GM23338 (cell line): ENCODE results near the gene LYZL1.

Experiments
- EZH2 ChIP-seq: fragments of 200-600 bp; sonication (generic); IDR thresholded peaks from one replicate; pipeline ENCODE4 v1.8.0; 2017; ENCODE audit warnings: antibody characterized with exemption, mild to moderate bottlenecking, low read depth; ENCODE audit not compliant: unreplicated experiment
- EZH2phosphoT487 ChIP-seq: fragments of 200-600 bp; sonication (generic); IDR thresholded peaks from one replicate; pipeline ENCODE4 v1.8.1; 2018; ENCODE audit warnings: antibody characterized with exemption; ENCODE audit not compliant: unreplicated experiment
- POLR2AphosphoS5 ChIP-seq: IDR thresholded peaks from 2 replicates; pipeline ENCODE4 v1.6.1; 2016; ENCODE audit warnings: antibody characterized with exemption, low read depth
- ZNF114 ChIP-seq: fragments of 250-450 bp; sonication (Bioruptor Pico); IDR thresholded peaks from 2 replicates; pipeline ENCODE4 v1.5.0; 2020; ENCODE audit warnings: mild to moderate bottlenecking, moderate library complexity
- TF ChIP-seq, protein P1 (sequence below), 2 experiments: fragments of 200-600 bp in 1 of 2; sonication (generic) in 1 of 2; conservative IDR thresholded peaks; 2 replicates each; pipeline versions ENCODE4 v1.5.1 to v1.6.1; 2016 to 2017; ENCODE audit warnings: antibody characterized with exemption in 2 of 2, low read depth in 2 of 2, mild to moderate bottlenecking in 2 of 2, moderate library complexity in 1 of 2
- TF ChIP-seq, protein P2 (sequence below): IDR thresholded peaks from 2 replicates; pipeline ENCODE4 v1.6.1; 2016; ENCODE audit warnings: antibody characterized with exemption

DNA sequence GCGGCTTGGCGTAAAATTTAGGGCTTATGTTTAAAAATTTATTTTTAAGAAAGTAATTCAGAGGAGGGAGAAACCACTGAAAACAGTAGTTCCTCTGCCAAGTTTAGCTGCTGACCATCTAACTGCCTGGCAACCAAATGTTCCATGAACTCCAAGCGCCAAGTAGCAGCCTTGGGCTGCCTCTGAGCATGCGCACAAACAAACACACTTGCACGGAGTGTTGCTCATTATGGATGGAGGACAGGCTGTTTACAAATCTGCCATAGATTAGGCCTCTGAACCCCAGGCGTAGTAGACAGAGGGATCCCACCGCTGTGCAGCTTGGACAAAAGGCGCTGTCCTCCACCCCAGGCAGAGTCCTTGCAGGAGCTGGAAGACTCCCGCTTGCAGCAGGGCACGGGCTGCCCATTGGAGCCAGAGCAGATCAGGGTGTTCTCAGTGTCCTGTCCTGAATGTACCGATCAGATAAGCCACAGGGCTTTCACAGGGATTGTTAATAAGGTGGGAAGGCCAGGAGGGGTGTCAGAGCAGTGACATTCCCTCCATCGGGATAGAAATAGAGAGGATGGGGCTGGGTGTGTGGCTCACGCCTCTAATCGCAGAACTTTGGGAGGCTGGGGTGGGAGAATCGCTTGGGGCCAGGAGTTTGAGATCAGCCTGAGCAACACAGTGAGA is 47.7 kb upstream of the LYZL1 start:
- no peak for TF ChIP-seq EZH2phosphoT487
- TF ChIP-seq, protein P1, sequence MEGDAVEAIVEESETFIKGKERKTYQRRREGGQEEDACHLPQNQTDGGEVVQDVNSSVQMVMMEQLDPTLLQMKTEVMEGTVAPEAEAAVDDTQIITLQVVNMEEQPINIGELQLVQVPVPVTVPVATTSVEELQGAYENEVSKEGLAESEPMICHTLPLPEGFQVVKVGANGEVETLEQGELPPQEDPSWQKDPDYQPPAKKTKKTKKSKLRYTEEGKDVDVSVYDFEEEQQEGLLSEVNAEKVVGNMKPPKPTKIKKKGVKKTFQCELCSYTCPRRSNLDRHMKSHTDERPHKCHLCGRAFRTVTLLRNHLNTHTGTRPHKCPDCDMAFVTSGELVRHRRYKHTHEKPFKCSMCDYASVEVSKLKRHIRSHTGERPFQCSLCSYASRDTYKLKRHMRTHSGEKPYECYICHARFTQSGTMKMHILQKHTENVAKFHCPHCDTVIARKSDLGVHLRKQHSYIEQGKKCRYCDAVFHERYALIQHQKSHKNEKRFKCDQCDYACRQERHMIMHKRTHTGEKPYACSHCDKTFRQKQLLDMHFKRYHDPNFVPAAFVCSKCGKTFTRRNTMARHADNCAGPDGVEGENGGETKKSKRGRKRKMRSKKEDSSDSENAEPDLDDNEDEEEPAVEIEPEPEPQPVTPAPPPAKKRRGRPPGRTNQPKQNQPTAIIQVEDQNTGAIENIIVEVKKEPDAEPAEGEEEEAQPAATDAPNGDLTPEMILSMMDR (conservative IDR thresholded peaks at IDR 0.05; ENCODE audit: low read depth in 2 of 2): no peak
- no peak for TF ChIP-seq EZH2
- no peak for TF ChIP-seq ZNF114 (CRISPR knock-in tag)
- TF ChIP-seq POLR2AphosphoS5: no peak
- TF ChIP-seq, protein P2, sequence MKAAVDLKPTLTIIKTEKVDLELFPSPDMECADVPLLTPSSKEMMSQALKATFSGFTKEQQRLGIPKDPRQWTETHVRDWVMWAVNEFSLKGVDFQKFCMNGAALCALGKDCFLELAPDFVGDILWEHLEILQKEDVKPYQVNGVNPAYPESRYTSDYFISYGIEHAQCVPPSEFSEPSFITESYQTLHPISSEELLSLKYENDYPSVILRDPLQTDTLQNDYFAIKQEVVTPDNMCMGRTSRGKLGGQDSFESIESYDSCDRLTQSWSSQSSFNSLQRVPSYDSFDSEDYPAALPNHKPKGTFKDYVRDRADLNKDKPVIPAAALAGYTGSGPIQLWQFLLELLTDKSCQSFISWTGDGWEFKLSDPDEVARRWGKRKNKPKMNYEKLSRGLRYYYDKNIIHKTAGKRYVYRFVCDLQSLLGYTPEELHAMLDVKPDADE: no peak
